Putamen (tissue), 1 donor: Measurements from ENCODE around the gene KHDC3L.
"Not testable (repeated sequence)": the region's sequence is repeated elsewhere in the genome, so short reads cannot be mapped to it uniquely, and the experiment has no call there.

Source experiments
- DNase-seq: peaks from one replicate; pipeline ENCODE4 v3.0.0-alpha.2; 2016; ENCODE audit warnings: low spot score

KHDC3L gene

DNA sequence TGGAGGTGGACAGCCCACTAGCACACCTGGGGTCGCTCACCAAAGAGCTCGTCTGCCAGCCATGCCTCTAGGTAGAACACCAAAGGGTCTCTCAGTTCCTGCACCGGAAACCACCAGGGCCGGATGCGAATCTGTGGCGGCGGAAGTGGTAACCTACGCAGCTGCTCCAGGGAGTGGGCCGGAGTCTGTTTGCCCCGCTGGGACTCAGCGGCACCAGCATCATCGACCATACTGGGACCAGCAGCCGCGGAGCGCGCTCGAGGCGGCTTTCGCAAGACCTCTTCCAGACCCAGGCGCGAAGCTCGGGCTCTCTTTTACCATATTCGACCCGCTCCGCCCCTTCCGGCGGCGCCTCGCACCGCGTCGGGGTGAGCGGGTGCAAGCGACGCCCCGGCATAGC, 7.1 kb downstream of the KHDC3L start, which contains the start of gene OOEP:
TSS of gene OOEP (minus strand) at position 335 of the 400 bp plus-strand sequence. CDS start at position 230, 105 bp downstream.
- no peak for DNase-seq

DNA sequence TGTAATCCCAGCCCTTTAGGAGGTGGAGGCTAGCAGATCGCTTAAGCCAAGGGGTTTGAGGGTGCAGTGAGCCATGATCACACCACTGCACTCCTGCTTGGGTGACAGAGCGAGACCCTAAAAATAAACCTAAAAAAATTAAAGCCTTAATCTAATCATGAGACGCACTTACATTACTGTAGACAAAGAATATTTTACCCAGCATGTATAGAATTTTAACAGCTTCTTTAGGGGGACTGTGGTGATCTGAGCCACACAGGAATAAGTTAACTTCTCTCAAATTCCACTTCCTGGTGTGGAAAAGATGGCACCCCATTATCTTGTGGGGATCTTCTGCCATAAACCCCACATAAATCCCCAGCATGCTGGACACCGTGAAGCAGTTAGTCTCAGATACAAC, 9.5 kb downstream of the KHDC3L start:
- DNase-seq = no peak

DNA sequence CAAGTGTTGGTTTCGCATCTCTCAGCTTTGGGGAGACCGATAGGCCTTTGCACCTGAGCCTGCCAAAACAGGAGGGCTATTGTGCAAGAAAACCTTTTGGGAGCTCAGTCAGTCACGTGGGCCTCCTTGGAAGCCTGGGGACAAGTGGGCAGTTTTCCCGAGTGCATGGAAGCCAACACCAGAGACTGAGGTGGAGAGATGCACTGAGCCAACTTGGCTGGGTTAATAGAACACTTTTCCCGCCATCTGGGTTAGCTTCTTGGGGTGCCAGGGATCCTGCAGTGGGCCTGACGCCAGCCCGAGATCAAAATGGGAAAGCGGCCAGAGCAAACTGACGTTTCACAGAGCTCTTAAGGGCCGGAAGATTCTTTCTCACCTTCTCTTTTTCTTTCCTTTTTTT, 10.1 kb downstream of the KHDC3L start:
- DNase-seq = no peak

DNA sequence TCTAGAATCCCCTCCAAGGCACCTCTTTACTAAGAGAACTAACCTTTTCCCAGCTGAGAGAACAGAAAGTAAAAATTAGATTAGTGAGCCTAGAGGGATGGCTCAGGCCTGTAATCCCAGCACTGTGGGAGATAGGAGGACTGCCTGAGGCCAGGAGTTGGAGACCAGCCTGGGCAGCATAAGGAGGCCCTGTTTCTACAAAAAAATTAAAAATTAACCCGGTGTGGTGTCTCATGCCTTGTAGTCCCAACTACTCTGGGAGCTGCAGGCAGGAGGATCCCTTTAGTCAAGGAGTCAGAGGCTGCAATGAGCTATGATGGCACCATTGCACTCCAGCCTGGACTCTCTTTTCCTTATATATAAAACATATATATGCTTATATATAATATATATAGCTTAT, 12.8 kb downstream of the KHDC3L start:
- no peak for DNase-seq

DNA sequence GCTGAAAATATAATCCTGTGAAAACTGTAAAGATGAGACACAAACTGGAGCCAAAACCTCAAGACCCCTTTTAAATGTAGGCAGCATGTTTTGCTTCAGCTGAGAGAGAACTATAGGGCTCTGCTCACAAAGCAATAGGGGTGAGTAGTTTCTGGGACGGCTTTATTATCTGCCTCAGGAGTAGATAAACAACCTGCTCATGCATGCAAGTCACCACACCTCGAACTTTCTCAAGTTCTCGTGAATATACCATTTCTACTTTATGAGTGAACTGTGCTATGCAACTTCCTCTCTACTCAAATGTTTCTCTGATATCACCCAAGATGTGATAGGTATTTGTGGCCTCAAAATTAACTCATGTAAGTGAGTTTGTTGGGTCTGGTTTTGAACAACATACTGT, 14.8 kb downstream of the KHDC3L start:
- DNase-seq = no peak

DNA sequence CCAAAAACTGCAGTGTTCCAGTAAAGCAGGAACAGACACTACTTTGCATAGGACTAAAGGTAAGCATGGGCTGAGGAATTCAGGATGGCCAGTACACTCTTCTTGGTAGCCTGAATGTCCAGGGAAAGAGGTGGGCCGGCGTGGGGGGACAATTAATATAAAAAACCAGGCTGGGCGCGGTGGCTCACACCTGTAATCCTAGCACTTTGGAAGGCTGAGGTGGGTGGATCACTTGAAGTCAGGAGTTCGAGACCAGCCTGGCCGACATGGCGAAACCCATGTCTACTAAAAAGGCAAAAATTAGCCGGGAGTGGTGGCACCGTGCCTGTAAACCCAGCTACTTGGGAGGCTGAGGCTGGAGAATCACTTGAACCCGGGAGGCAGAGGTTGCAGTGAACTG, 19.1 kb downstream of the KHDC3L start:
- not testable (repeated sequence) for DNase-seq

DNA sequence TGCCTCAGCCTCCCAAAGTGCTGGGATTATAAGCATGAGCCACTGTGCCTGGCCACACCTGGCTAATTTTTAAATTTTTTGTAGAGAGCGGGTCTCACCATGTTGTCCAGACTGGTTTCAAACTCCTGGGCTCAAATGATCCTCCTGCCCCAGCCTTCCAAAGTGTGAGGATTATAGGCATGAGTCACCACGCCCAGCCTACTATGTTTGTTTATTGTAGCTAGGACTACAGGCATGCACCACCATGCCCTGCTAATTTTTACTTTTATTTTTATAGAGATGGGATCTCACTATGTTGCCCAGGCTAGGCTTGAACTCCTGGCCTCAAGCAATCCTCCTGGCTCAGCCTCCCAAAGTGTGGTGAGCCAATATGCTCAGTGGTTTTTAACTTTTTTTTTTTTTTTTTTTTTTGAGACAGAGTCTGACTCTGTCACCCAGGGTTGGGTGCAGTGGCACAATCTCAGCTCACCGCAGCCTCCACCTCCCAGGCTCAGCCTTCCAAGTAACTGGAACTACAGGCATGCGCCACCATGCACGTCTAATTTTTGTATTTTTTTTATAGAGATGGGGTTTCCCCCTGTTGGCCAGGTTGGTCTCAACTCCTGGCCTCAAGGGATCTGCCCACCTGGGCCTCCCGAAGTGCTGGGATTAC, 20.1 kb downstream of the KHDC3L start:
- no peak for DNase-seq

DNA sequence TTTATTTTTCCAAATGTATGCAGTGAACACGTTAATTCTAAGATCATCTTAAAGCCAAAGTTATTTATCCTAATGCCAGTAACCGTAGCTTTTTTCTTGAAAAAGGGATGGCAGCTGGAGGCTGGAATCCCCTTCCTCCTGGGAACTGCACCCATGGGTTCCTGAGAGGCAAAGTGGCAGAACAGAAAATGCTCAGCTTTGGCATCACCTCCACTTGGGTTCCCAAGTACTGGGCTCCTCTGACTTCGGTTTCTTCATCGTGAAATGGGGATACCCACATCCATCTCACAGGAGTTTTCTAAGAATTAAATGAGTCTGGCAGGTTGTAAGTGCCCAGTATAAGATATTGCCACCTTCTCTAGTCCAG, 26.0 kb downstream of the KHDC3L start:
- DNase-seq = no peak

DNA sequence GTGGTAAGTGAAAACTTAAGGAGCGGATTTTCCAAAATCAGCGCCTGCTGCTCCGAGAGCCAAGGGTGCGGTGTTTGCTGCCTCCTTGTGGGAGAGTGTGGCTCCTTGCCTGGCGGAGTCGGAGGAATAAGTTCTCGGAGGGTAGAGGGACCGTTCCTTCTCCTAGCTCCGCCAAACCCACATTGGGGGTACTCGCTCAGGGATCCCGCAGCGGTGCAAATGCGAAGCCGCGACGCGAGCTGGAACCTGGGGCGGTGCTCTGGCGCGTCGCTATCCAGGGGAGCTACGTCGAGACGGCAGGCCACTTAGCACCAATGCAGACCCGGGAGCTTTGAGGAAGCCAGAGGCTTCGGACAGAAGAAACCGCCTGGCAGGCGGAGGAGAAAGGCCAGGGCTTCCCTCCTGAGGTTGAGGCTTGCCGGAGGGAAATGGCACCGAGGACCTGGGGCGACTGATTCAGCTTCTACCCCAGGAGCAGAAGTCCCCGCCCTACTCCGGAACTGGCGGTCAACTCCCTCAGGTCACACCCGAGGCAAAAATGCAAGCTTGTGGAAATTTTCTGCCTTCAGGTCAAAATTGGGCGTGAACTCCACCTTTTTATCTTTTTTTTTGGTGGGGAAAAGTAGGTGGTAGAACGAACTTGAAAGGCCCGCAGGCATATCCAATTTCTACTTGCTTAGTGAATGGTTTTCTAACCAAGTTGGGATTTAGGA, 26.5 kb downstream of the KHDC3L start:
- peak; percentile 11 for DNase-seq

DNA sequence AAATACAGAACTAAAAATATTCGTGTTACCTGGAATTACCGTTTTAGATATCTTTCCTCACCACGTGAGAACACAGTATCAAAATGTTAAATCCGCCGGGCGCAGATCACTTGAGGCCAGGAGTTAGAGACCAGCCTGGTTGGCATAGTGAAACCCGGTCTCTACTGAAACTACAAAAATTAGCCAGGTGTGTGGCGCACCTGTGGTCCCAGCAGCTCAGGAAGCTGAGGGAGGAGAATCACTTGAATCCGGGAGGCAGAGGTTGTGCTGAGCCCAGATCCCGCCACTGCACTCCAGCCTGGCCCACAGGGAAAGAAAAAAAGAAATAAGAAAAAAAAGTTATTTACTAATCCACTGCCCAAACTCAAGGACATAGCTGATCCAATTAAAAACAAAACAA, 27.4 kb downstream of the KHDC3L start:
- no peak for DNase-seq

DNA sequence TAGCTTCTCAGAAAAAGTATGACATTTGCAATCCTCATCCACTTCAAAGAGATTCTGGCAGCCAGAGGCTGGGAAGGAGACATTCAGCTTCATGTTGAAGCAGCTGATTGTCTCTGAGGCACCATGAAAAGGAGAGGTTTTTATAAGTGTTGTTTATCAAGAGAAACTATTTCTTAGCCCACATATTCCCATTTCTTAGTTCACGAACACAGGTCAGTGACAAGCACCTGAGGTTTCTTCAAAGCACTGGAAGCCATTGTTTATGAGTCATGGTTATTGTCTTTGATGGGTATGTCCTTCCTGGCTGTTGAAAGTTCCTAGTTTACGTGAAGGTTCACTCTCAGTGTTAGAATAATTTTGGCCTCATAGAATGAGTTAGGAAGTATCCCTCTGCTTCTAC, 29.2 kb downstream of the KHDC3L start:
- no peak for DNase-seq

DNA sequence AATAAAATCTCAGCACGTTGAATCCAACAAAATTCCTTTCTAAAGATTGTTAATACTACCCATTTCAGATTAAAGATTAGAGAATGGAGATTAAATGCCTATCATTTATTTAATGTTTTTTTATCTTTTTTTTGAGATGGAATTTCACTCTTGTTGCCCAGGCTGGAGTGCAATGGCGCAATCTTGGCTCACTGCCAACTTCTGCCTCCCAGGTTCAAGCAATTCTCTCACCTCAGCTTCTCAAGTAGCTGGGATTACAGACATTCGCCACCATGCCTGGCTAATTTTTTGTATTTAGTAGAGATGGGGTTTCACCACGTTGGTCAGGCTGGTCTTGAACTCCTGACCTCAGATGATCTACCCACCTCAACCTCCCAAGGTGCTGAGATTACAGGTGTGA, 29.7 kb downstream of the KHDC3L start:
- DNase-seq = not testable (repeated sequence)

DNA sequence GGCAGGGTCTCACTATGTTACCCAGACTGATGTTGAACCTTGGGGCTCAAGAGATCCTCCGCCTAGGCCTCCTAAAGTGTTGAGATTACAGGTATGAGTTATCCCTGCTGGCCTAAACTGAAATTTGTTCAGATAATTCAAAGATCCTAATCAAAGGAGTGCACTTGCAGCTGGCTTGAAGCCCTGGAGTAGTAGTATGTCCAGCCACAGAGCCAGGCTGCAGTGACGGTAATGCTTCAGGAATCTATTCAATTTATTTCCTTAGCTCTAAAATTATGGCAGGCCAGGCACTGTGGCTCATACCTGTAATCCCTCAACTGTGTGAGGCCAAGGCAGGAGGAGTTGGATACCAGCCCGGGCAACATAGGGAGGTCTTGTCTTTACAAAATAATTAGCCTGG, 30.8 kb downstream of the KHDC3L start:
- DNase-seq = no peak

DNA sequence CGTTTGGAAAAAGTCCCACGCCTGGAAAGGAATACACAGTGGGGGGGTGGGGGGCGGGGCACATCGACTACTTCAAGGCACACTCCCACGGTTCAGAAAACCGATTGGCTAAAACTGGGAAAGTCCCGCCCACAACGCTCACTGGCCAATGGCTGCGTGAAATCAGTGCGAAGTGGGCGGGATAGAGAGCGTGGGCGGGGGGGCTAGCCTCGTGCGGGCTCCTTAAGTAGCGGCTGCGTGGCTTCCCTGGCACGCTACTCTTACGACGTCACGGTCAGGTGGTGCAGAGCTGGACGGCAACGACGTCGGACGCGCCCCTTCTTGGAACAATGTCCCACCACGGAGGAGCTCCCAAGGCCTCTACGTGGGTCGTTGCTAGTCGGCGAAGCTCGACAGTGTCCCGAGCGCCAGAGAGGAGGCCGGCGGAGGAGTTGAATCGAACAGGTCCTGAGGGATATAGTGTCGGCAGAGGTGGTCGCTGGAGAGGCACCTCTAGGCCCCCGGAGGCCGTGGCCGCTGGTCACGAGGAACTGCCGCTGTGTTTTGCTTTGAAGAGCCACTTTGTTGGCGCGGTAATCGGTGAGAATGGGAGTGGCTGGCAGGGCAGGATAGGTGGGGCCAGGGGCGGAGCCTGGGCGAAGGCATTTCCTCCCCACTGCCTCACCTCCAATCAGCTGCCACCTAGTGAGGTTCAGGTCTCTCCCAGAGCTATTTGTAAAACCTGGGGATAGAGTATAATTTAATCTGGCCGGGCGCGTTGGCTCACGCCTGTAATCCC, 32.3 kb downstream of the KHDC3L start, which contains the start of gene DDX43:
TSS of gene DDX43 (plus strand) at position 252 of the 778 bp plus-strand sequence. CDS start at position 330, 78 bp downstream.
- peak; percentile 10 for DNase-seq

DNA sequence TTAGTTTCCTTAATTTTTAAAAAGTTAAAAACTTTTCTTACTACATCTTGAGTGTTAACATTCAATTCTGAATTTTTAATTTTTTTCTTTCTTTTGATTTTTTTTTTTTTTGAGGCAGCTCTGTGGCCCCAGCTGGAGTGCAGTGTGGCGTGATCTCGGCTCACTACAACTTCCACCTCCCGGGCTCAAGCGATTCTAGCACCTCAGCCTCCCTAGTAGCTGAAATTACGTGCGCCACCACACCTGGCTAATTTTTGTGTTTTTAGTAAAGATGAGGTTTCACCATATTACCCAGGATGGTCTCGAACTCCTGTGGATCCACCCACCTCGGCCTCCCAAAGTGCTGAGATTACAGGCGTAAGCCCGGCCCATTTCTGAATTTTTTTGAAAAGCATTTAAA, 33.4 kb downstream of the KHDC3L start:
- DNase-seq = no peak

DNA sequence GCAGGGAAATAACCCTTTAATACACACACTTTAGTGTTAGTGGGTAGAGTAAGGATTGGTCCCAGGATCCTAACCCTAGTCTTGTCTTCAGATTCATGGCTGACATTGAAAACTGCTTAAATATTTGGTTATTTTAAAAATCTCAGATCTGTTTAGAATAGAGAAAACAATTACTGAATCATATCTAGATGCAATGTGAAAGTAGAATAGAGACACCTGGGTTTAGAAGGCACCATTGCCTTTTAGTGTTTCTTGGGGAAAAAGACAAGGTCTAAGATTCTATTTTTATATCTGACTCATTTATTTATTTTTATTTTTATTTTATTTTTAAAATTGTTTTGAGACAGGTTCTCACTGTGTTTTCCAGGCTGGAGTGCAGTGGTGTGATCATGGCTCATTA, 38.2 kb downstream of the KHDC3L start:
- no peak for DNase-seq

DNA sequence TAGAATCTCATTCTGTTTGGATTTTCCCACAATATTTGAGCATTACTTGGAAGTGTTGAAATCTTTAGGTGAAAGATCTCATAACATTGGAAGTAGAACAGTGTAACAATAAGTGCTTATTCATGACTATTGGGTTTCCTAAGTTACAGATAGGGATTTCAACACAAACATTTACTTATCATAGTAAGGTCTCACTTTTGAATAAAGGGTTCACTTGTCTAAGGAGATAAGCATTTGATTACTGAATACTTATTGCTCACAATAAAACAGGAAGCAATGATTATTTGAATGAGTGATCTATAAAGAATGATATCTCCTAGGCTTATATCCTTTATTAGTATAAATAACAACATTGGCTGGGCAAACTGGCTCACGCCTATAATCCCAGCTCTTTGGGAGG, 46.9 kb downstream of the KHDC3L start:
- DNase-seq = no peak

DNA sequence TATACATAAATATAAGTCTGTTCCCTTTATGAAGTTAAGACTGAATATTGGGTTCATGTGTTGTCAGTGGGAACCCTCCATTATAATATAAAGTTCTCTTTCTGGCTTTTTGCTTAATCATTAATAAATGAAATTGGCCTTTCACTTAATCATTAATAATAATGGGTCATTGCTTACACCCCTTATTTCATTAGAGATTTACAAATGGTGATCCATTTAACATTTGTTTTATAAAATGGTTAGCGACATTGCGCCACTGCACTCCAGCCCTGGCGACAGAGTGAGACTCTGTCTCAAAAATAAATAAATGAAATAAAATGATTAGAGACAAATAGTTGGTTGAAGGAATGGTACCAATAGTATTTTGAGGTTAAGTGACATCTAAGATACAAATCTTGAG, 50.6 kb downstream of the KHDC3L start:
- DNase-seq = no peak
